ENCODE data around the gene CHERP.
A peak's percentile ranks its signal among the peaks of the same experiment; 100 is the strongest.

CHERP gene

DNA sequence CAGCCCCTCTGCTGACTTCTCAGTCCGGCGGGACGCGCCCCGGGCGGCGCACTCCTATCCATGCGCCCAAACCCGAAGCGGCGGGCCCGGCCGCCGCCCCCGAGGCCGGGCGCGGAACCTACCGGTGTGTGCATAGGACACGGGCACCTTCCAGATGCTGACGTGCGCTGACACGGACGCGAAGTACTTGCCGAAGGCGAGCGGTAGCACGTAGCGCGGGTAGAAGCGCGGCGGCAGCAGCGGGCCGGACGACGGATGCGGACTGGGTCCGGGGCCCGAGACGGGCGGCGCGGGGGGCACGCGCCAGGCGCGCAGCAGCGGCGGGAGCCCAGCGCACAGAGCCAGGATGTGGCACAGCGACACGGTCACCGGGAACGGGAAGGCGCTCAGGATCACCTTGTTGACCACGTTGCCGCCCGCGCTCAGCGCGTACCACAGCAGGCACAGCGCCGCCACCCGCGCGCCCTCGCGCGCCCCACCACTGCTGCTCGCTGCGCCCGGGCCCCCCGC lies 29.6 kb upstream of the CHERP start:
- ChIA-PET CTCF (no interaction called here), POLR2A (interaction anchor here (1.1 to 2.9 kb wide), 5 partner anchors 11 to 87 kb away, joined by 3 to 20 read pairs (median 7); partner anchors contain the start of gene MED26)
- no peak for TF ChIP-seq SUZ12 (IDR thresholded peaks at IDR 0.05)
- no peak; the same call in 1 of the 2 replicates for TF ChIP-seq ARNT (IDR thresholded peaks at IDR 0.05)
- TF ChIP-seq BHLHE40 (IDR thresholded peaks at IDR 0.05; ENCODE audit: borderline replicate concordance) = no peak
- TF ChIP-seq SP1 (IDR thresholded peaks at IDR 0.05) = no peak
- TF ChIP-seq, protein P1, sequence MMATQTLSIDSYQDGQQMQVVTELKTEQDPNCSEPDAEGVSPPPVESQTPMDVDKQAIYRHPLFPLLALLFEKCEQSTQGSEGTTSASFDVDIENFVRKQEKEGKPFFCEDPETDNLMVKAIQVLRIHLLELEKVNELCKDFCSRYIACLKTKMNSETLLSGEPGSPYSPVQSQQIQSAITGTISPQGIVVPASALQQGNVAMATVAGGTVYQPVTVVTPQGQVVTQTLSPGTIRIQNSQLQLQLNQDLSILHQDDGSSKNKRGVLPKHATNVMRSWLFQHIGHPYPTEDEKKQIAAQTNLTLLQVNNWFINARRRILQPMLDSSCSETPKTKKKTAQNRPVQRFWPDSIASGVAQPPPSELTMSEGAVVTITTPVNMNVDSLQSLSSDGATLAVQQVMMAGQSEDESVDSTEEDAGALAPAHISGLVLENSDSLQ (IDR thresholded peaks at IDR 0.05) = no peak
- no peak for TF ChIP-seq FOXK2 (IDR thresholded peaks at IDR 0.05)
- no peak for TF ChIP-seq L3MBTL2 (conservative IDR thresholded peaks at IDR 0.05)
- peak; percentile 38 for DNase-seq (ENCODE audit: extremely low spot score)

DNA sequence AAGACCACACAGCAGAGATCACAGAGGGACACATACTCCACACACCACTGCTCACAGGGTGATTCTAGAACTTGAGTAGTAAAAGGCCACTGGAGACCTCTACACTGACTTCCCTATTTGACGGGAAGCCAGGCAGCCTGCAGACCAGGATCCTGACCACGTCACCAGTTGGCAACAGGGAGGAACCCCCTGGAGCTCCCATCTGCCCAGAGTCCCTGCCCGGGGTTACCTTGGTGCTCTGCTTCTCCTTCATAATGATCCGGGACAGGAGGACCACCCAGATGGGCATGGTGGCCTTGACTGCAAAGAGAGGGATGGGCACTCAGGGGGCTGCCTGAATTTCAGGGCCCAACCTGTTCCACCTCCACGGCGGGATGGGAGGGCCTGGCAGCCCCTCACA lies 29.0 kb upstream of the CHERP start:
- CTCF ChIA-PET = no interaction called here
- POLR2A ChIA-PET = no interaction called here
- no peak for TF ChIP-seq FOXM1 (IDR thresholded peaks at IDR 0.05; ENCODE audit: borderline replicate concordance)
- no peak for TF ChIP-seq ELF4 (IDR thresholded peaks at IDR 0.05)
- TF ChIP-seq L3MBTL2 (conservative IDR thresholded peaks at IDR 0.05) = no peak
- no peak for TF ChIP-seq TARDBP (IDR thresholded peaks at IDR 0.05)
- TF ChIP-seq SP1 (IDR thresholded peaks at IDR 0.05) = no peak
- TF ChIP-seq CTBP1 (IDR thresholded peaks at IDR 0.05; ENCODE audit: borderline replicate concordance) = no peak
- no peak for TF ChIP-seq BHLHE40 (IDR thresholded peaks at IDR 0.05; ENCODE audit: borderline replicate concordance)
- TF ChIP-seq NFRKB (IDR thresholded peaks at IDR 0.05) = no peak
- TF ChIP-seq FOXK2 (IDR thresholded peaks at IDR 0.05) = no peak
- no peak for TF ChIP-seq LEF1 (IDR thresholded peaks at IDR 0.05; ENCODE audit: borderline replicate concordance)
- no peak for TF ChIP-seq FOXA1 (IDR thresholded peaks at IDR 0.05)
- TF ChIP-seq HDGF (IDR thresholded peaks at IDR 0.05; ENCODE audit: borderline replicate concordance) = no peak
- TF ChIP-seq ARNT (IDR thresholded peaks at IDR 0.05) = no peak
- no peak for TF ChIP-seq ZNF384 (IDR thresholded peaks at IDR 0.05)
- TF ChIP-seq SUZ12 (IDR thresholded peaks at IDR 0.05) = no peak
- TF ChIP-seq, protein P1 (IDR thresholded peaks at IDR 0.05) = no peak
- DNase-seq (ENCODE audit: extremely low spot score) = no peak

DNA sequence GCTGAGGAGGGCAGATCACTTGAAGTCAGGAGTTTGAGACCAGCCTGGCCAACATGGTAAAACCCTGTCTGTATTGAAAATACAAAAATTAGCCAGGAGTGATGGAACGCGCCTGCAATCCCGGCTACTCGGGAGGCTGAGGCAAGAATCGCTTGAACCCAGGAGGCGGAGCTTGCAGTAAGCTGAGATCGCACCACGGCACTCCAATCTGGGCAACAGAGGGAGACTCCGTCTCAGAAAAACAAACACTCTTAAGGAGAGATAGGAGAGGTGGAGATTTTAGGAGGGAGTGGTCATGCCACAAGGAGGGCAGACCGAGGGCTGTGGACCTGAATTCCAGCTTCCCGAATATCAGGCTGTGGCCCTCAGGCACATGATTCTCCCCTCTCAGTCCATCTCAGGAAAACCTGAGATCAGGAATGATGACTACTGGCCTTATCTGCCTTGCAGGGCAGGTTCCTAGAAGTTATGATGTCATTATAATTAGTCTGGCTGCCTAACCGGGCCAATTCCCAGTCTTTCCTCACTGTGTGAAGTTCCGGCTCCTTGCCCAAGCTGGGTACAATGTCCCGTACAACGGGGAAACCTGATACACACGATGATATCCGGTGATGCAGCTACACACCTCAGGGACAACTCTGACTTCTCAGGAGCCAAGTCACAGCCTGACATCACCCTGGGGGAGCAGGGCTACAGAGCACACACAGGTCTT lies 27.5 kb upstream of the CHERP start:
- CTCF ChIA-PET = interaction anchor here (0.5 kb wide), 1 partner anchor 20 kb away, joined by 4 read pairs; no protein-coding TSS in a partner anchor
- POLR2A ChIA-PET = interaction anchor here (0.7 kb wide), 1 partner anchor 69 kb away, joined by 3 read pairs; no protein-coding TSS in a partner anchor
- TF ChIP-seq FOXA1 (IDR thresholded peaks at IDR 0.05) (no peak), SUZ12 (IDR thresholded peaks at IDR 0.05) (no peak), BHLHE40 (IDR thresholded peaks at IDR 0.05; ENCODE audit: borderline replicate concordance) (no peak), L3MBTL2 (conservative IDR thresholded peaks at IDR 0.05) (no peak), CTBP1 (IDR thresholded peaks at IDR 0.05; ENCODE audit: borderline replicate concordance) (no peak), SP1 (IDR thresholded peaks at IDR 0.05) (no peak), FOXM1 (IDR thresholded peaks at IDR 0.05; ENCODE audit: borderline replicate concordance) (no peak), ELF4 (IDR thresholded peaks at IDR 0.05) (no peak), HDGF (IDR thresholded peaks at IDR 0.05; ENCODE audit: borderline replicate concordance) (no peak), FOXK2 (IDR thresholded peaks at IDR 0.05) (no peak)
- no peak for DNase-seq (ENCODE audit: extremely low spot score)

DNA sequence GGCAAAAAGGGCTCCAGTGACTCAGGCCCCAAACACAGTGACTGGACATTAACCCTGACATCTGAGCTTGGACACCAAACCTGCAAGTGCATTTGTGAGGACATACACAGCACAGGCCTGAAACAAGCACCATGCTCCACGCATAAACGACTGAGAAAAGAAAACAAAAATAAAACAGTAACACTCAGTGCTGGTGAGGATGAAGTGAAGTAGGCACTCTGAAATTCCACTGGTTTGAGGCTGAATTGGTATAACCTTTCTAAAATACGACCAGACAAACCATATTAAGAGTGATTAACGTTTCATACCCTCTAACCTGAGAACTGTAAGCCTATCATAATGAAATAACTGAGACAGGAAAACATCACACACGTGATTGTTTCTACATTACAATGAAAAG lies 24.5 kb upstream of the CHERP start:
- CTCF ChIA-PET = no interaction called here
- POLR2A ChIA-PET = no interaction called here
- TF ChIP-seq SUZ12 (IDR thresholded peaks at IDR 0.05) (no peak), FOXM1 (IDR thresholded peaks at IDR 0.05; ENCODE audit: borderline replicate concordance) (no peak), HDGF (IDR thresholded peaks at IDR 0.05; ENCODE audit: borderline replicate concordance) (no peak)
- DNase-seq (ENCODE audit: extremely low spot score) = no peak

DNA sequence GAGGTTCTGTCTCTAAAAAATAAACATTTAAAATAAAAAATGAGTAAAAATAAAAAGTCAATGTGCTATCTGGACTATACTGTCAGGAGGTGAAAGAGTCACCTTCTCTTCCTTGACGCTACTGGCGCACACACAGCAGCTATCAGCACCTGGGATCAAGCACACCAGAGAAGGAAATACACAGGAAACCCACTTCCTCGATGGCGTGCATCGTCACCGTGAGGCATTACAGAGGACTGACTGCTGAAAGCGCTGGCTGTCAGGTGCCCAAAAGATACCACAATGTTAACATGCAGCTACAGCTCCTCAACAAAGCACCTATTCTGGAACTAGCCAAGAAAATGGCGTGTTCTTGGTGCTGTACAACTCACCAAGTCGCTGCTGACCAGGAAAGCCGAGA lies 23.9 kb upstream of the CHERP start:
- TF ChIP-seq ARNT (IDR thresholded peaks at IDR 0.05) (no peak), BHLHE40 (IDR thresholded peaks at IDR 0.05; ENCODE audit: borderline replicate concordance) (no peak), FOXM1 (IDR thresholded peaks at IDR 0.05; ENCODE audit: borderline replicate concordance) (no peak), ELF4 (IDR thresholded peaks at IDR 0.05) (no peak), FOXK2 (IDR thresholded peaks at IDR 0.05) (no peak), HDGF (IDR thresholded peaks at IDR 0.05; ENCODE audit: borderline replicate concordance) (no peak), L3MBTL2 (conservative IDR thresholded peaks at IDR 0.05) (no peak), SP1 (IDR thresholded peaks at IDR 0.05) (no peak), LEF1 (IDR thresholded peaks at IDR 0.05; ENCODE audit: borderline replicate concordance) (no peak), ZNF384 (IDR thresholded peaks at IDR 0.05) (no peak), TARDBP (IDR thresholded peaks at IDR 0.05) (no peak), SUZ12 (IDR thresholded peaks at IDR 0.05) (no peak), FOXA1 (IDR thresholded peaks at IDR 0.05) (no peak), CTBP1 (IDR thresholded peaks at IDR 0.05; ENCODE audit: borderline replicate concordance) (no peak)
- TF ChIP-seq, protein P1 (IDR thresholded peaks at IDR 0.05) = no peak
- DNase-seq (ENCODE audit: extremely low spot score) = no peak
- ChIA-PET CTCF (no interaction called here), POLR2A (no interaction called here)

DNA sequence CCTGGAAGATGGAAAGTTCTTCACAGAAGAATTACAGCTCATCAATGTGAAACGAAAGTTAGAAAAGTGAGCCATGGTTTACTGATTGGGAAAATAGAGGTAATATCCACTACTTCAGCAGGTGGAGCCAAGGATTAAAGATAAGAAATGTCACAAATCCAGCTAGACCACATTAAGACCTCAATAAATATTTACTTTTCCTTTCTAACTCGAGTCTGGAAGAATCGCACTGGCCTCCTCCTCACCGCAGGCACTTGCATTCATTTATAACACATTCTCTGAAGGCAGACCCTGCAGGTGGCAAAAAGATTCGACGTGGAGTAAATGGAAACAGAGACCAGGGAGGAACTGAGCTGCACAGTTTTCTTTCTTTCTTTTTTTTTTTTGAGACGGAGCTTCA lies 22.6 kb upstream of the CHERP start:
- TF ChIP-seq SP1 (IDR thresholded peaks at IDR 0.05) = no peak
- TF ChIP-seq CTBP1 (IDR thresholded peaks at IDR 0.05; ENCODE audit: borderline replicate concordance) = no peak
- TF ChIP-seq FOXM1 (IDR thresholded peaks at IDR 0.05; ENCODE audit: borderline replicate concordance) = no peak
- TF ChIP-seq SUZ12 (IDR thresholded peaks at IDR 0.05) = no peak
- TF ChIP-seq HDGF (IDR thresholded peaks at IDR 0.05; ENCODE audit: borderline replicate concordance) = no peak
- no peak for TF ChIP-seq FOXK2 (IDR thresholded peaks at IDR 0.05)
- no peak for TF ChIP-seq L3MBTL2 (conservative IDR thresholded peaks at IDR 0.05)
- TF ChIP-seq FOXA1 (IDR thresholded peaks at IDR 0.05) = no peak
- TF ChIP-seq TARDBP (IDR thresholded peaks at IDR 0.05) = no peak
- TF ChIP-seq ZNF384 (IDR thresholded peaks at IDR 0.05) = no peak
- TF ChIP-seq, protein P1 (IDR thresholded peaks at IDR 0.05) = no peak
- TF ChIP-seq BHLHE40 (IDR thresholded peaks at IDR 0.05; ENCODE audit: borderline replicate concordance) = no peak
- TF ChIP-seq LEF1 (IDR thresholded peaks at IDR 0.05; ENCODE audit: borderline replicate concordance) = no peak
- no peak for TF ChIP-seq NFRKB (IDR thresholded peaks at IDR 0.05)
- TF ChIP-seq ARNT (IDR thresholded peaks at IDR 0.05) = no peak
- no peak for TF ChIP-seq ELF4 (IDR thresholded peaks at IDR 0.05)
- CTCF ChIA-PET = no interaction called here
- DNase-seq (ENCODE audit: extremely low spot score) = no peak
- POLR2A ChIA-PET = no interaction called here
